ENCODE results near the gene SPDEF. TPM values are rescaled to one million over a fixed set of nuclear protein-coding genes. Genes with fewer than 3 reads are reported as not detected.
A peak's percentile ranks its signal among the peaks of the same experiment; 100 is the strongest.

Gene SPDEF
- polyA plus RNA-seq, 3 donors: 0.05 TPM; not detected in 2

DNA sequence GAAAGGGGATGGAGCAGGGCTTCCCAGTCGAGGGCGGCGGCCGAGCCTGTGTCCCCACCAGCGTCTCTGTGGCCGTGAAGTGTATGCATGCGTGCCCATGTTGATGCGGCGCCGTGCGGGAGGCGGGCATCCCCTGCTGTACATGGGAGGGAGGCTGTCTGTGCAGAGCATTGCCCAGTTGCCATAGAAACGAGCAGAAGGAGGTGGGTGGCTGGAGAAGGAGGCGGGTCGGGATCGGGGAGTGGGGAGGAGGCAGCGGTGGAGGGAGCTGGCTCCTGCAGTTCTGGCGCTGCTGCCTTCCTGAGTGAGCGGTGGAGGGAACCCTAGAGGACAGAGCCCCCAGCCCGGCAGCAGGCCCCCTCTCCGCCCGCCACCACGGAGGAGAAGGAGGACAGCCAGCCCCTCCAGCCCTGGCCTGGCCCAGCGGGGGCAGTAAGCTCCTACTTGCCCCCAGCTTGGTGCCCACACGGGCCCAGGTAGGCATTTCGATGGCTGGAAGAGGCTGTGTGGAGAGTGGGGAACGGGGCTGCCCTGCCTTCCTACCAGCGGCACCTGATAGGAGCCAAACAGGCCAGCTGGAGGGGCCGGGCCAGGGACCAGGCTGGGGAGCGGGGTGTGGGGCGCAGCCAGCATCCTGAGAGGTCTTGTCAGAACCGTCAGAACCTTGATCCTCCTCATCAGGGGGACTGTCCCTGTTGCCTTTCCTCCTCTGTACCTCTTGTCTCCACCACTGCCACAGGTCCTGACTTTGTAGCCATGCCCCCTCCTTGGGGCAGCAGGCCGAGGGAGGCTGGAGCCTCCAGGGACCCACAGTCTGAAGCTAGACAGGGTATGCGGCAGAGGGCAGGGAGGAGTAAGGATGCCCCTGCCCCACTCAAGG is 41.3 kb downstream of the SPDEF start:
- Histone ChIP-seq H3K79me2 (ENCODE audit: insufficient read depth, low read length) (no peaks in the 10 kb centered on the region), H3K27ac (ENCODE audit: low read depth in 1 of 2, low read length in 2 of 2) (no peak overlapping the region), H3K36me3 (replicated peaks in 1 of 2; ENCODE audit: control insufficient read depth in 1 of 2, insufficient read depth in 2 of 2, low read length in 2 of 2) (no peaks in the 10 kb centered on the region), H4K20me1 (ENCODE audit: insufficient read depth, low read length) (no peaks in the 10 kb centered on the region), H3K4me3 (replicated peaks in 1 of 3; ENCODE audit: low read depth in 2 of 3, low read length in 3 of 3) (no peak overlapping the region), H3K4me1 (ENCODE audit: control insufficient read depth in 1 of 2, insufficient read depth in 2 of 2, low read length in 2 of 2) (no peaks in the 10 kb centered on the region), H3K27me3 (ENCODE audit: control insufficient read depth in 2 of 2, insufficient read depth in 2 of 2, low read length in 2 of 2) (peaks cover 0 to 9% of the 10 kb centered on the region in 2 donors), H3K4me2 (replicated peaks; ENCODE audit: extremely low read depth, low read length, poor library complexity, severe bottlenecking) (no peak overlapping the region), H3K9me3 (replicated peaks in 1 of 2; ENCODE audit: control insufficient read depth in 1 of 2, insufficient read depth in 1 of 2, low read length in 2 of 2) (peaks cover 0 to 5% of the 10 kb centered on the region in 2 donors), H3K9ac (ENCODE audit: insufficient read depth, low read length, poor library complexity, severe bottlenecking) (no peak overlapping the region), H2AFZ (ENCODE audit: insufficient read depth, low read depth, low read length, poor library complexity, severe bottlenecking) (no peak overlapping the region)
- peaks cover 0 to 7% (median 2%) of the 10 kb centered on the region in 7 donors for H3K9me3 Mint-ChIP-seq
- 55% methylated on average over 31 of the region's 34 CpGs for WGBS (ENCODE audit: insufficient coverage)
- H3K4me3 Mint-ChIP-seq: peak overlapping the region in 1 of 2 donors; percentile 46
- no peaks in the 10 kb centered on the region for H3K36me3 Mint-ChIP-seq
- TF ChIP-seq, protein P1, sequence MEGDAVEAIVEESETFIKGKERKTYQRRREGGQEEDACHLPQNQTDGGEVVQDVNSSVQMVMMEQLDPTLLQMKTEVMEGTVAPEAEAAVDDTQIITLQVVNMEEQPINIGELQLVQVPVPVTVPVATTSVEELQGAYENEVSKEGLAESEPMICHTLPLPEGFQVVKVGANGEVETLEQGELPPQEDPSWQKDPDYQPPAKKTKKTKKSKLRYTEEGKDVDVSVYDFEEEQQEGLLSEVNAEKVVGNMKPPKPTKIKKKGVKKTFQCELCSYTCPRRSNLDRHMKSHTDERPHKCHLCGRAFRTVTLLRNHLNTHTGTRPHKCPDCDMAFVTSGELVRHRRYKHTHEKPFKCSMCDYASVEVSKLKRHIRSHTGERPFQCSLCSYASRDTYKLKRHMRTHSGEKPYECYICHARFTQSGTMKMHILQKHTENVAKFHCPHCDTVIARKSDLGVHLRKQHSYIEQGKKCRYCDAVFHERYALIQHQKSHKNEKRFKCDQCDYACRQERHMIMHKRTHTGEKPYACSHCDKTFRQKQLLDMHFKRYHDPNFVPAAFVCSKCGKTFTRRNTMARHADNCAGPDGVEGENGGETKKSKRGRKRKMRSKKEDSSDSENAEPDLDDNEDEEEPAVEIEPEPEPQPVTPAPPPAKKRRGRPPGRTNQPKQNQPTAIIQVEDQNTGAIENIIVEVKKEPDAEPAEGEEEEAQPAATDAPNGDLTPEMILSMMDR (IDR thresholded peaks at IDR 0.05): no peak
- H3K4me1 Mint-ChIP-seq: no peaks in the 10 kb centered on the region
- DNase-seq: no peak
- intact Hi-C loops (cut with micrococcal nuclease): no loop called here
- no peak overlapping the region for H3K27ac Mint-ChIP-seq
- peaks cover 21 to 29% (median 21%) of the 10 kb centered on the region in 3 donors for H3K27me3 Mint-ChIP-seq (ENCODE audit: low read depth in 3 of 3)

DNA sequence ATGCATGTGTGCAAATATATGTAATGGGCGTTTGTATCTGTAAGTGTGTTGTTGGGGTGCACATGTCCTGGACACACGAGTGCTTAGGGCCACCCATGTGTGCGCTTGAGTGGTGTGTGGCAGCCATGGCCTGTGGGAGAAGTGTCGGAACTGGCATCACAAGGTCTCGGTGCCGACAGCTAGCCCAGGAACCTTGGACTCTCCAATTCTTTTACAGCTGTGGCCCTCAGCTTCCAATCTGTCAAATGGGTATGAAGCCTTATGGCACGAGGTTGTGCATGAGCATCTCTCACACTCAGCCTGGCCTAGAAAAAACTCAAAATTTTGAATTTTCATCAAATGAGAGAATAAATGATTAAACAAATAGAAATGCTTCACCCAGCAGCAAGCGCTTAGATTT is 42.0 kb downstream of the SPDEF start:
- 97% methylated on average over 4 of the region's 8 CpGs for WGBS (ENCODE audit: insufficient coverage)

More for the DNA sequence above, 42.0 kb downstream of the SPDEF start:
- no peaks in the 10 kb centered on the region for H3K4me1 Mint-ChIP-seq
- H3K27ac Mint-ChIP-seq: no peak overlapping the region
- DNase-seq: no peak
- peaks cover 2 to 10% (median 5%) of the 10 kb centered on the region in 7 donors for H3K9me3 Mint-ChIP-seq
- no peaks in the 10 kb centered on the region for H3K36me3 ChIP-seq (replicated peaks in 1 of 2; ENCODE audit: control insufficient read depth in 1 of 2, insufficient read depth in 2 of 2, low read length in 2 of 2)
- H4K20me1 ChIP-seq (ENCODE audit: insufficient read depth, low read length): no peaks in the 10 kb centered on the region
- no peak overlapping the region for H3K4me2 ChIP-seq (replicated peaks; ENCODE audit: extremely low read depth, low read length, poor library complexity, severe bottlenecking)
- H3K4me3 ChIP-seq (replicated peaks in 1 of 3; ENCODE audit: low read depth in 2 of 3, low read length in 3 of 3): no peak overlapping the region
- H3K27me3 ChIP-seq (ENCODE audit: control insufficient read depth in 2 of 2, insufficient read depth in 2 of 2, low read length in 2 of 2): peaks cover 0 to 9% of the 10 kb centered on the region in 2 donors
- H3K4me1 ChIP-seq (ENCODE audit: control insufficient read depth in 1 of 2, insufficient read depth in 2 of 2, low read length in 2 of 2): no peaks in the 10 kb centered on the region
- no peak overlapping the region for H2AFZ ChIP-seq (ENCODE audit: insufficient read depth, low read depth, low read length, poor library complexity, severe bottlenecking)
- H3K9me3 ChIP-seq (replicated peaks in 1 of 2; ENCODE audit: control insufficient read depth in 1 of 2, insufficient read depth in 1 of 2, low read length in 2 of 2): peaks cover 0 to 5% of the 10 kb centered on the region in 2 donors
- H3K79me2 ChIP-seq (ENCODE audit: insufficient read depth, low read length): no peaks in the 10 kb centered on the region
- H3K9ac ChIP-seq (ENCODE audit: insufficient read depth, low read length, poor library complexity, severe bottlenecking): no peak overlapping the region
- no peak overlapping the region for H3K4me3 Mint-ChIP-seq
- no peaks in the 10 kb centered on the region for H3K36me3 Mint-ChIP-seq
- H3K27me3 Mint-ChIP-seq (ENCODE audit: low read depth in 3 of 3): peaks cover 18 to 29% (median 21%) of the 10 kb centered on the region in 3 donors
- TF ChIP-seq, protein P1 (IDR thresholded peaks at IDR 0.05): no peak
- no peak overlapping the region for H3K27ac ChIP-seq (ENCODE audit: low read depth in 1 of 2, low read length in 2 of 2)
- intact Hi-C loops (cut with micrococcal nuclease): no loop called here

Data from CD14-positive monocyte (primary cell).